NCI-H2196 (cell line): ENCODE measurements around the gene C10orf143.
"Not testable (repeated sequence)": the region's sequence is repeated elsewhere in the genome, so short reads cannot be mapped to it uniquely, and the experiment has no call there.

Experiments used
- DNase-seq: peaks from one replicate; lab custom pipeline; 2025; ENCODE audit not compliant: unreplicated experiment; lab: John Stamatoyannopoulos, UW

Gene C10orf143

DNA sequence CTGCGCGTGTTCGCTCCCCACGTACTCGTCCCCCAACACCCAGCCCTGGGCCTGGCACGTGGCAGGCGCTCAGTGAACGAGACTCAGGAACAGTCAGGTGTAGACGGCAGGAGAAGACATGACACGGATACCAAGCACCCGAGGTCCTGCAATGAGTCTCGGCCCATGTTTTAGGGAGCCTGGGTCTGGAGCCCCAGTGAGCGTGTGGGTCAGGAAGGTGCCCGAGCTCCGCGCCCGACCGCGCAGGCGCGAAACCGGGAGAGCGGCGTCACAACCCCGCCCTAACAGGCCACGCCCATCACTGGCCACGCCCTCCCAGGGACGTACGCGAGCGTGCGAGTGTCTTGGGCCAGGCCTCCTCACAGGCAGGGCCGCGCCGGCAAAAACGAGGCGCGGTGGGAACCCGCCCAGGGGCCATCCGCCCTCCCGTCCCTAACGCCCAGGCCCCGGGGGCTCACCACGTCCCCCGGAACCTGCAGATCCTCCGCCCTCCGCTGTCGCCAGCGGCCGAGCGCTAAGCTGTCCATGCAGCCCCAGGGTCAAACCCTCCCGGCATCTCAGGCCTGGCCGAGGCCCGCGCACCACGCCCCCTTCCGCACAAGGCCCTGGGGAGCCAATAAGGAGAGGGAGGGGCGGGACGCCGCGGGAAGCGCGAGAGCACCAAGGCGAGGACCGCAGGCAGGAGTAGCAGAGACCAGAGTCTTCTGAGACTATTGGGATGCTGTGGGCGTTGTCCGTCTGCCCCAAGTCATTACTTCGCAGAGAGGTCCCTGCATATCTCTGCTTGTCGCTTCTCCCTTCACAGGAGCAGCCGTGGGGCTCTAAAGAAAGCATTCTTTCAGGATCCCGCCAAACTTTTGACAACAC lies at the start of gene C10orf143:
Gene C10orf143 (minus strand): TSS at position 585 of the 867 bp plus-strand sequence. CDS start 58 bp downstream, at position 527.
- peak; percentile 85 for DNase-seq

DNA sequence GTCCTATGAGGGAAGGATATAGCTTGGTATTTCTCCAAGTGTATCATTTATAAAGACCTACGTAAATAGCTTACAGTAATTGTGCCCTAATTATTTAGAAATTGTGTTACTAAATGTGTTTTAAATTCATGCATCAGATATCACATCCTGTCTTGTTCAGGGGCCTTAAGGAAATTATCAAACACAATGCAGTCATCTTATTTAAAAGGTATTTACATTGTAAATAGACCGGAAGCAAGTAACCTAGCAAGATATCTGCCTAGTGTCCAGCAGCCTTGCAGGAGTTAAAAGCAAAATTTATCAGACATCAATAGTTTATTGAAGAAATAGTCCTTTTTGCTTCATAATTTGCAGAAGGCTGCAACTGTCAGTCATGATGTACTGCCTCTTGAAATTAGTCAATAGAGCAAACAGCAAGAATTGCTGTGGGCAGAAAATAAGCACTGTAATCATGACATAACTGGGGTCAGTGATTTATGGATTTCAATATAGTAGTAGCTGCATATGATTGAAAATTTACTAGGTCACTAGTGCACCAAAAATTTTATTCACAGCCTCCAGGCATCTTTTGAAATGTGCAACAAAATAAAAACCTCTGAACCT lies 48.7 kb upstream of the C10orf143 start:
- DNase-seq: no peak

GRCh38 chr10:130146042-130146441 lies 35.4 kb upstream of the C10orf143 start:
- no peak for DNase-seq

- DNase-seq: no peak
Measured at GRCh38 chr10:130141878-130142277, 31.2 kb upstream of the C10orf143 start.

DNA sequence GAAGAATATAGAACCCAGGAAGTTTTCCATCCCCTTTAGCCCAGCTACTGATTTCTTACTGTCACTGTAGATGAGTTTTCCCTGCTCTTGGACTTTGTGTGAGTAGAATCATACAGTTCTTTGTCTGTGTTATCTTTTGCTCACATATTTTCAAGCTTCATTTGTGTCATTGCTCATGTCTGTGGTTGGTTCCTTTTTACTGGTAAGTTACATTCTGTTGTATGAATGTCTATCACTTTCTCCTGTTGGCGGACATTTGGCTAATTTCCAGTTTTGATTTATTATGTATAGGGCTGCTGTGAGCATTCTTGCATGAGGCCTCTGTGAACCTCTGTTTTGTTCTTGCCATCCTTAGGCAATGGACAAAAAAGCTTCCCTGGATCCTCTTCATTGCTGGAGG lies 30.8 kb upstream of the C10orf143 start:
- DNase-seq: no peak

GRCh38 chr10:130141038-130141437 lies 30.4 kb upstream of the C10orf143 start:
- DNase-seq: no peak

- DNase-seq: no peak
Measured at GRCh38 chr10:130140425-130140824, 29.8 kb upstream of the C10orf143 start.

DNA sequence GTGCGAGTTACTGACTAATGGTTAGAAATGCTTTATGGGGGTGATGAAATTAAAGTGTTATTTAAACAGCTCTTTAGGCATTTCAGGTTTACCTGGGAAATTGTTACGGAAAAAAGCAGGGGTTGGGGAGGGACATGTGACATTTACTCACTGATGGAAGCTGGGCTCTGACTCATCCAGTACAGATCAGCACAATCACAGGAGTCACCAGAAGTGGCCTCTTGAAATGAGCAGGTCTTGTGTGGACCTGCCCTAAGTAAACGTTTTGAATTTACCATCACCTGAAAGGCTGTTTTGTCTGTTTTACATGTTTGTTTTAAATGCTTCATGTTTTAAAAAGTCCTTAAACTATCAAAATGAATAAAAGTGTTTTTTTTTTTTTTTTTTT lies 27.8 kb upstream of the C10orf143 start:
- DNase-seq: peak; percentile 67

GRCh38 chr10:130137659-130138478 lies 27.2 kb upstream of the C10orf143 start:
- DNase-seq: peak; percentile 36

GRCh38 chr10:130137090-130137448 lies 26.4 kb upstream of the C10orf143 start:
- DNase-seq: no peak

- DNase-seq: peak; percentile 68
Measured at GRCh38 chr10:130136226-130137089, 25.8 kb upstream of the C10orf143 start, which contains the start of gene GLRX3. Gene GLRX3, plus strand, starts transcription at chr10:130136391. Its CDS starts 30 bp downstream, at chr10:130136421.

DNA sequence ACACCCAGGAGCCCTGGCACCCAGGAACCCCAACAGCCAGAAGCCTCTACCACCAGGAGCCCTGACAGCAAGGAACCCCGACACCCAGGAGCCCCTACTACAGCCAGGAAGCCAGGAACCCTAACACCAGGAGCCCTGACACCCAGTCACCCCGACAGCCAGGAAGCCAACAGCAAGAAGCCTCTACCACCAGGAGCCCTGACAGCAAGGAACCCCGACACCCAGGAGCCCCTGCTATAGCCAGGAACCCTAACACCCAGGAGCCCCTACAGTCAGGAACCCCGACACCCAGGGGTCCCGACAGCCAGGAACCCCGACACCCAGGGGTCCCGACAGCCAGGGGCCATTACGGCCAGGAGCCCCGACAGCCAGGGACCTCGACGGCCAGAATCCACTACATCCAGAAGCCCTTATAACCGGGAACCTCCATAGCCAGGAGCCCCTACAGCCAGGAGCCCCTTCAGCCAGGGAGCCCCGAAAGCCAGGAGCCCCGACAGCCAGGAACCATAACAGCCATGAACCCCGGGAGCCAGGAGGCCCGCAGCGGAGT lies 25.1 kb upstream of the C10orf143 start:
- DNase-seq: no peak

DNA sequence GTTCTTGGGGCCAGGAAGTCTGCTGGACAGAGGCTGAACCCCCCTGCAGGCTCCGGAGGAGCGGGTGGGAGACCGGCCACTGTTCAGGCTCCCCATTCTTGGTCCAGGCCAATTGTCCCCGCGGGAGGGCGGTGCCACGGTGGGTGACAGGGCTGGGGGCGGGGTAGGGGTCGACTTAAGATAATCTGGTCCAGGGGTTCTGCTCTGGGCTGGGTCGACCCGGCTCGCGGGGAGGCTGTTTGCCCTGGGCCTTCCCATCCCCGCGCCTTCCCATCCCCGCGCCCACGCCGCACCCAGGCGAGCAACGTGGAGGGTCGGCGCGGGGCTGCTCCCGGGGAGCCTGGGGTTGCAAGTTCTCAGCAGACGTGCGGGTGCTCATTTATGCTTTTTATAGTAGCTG lies 18.3 kb upstream of the C10orf143 start:
- DNase-seq: no peak

GRCh38 chr10:130128062-130128781 lies 17.6 kb upstream of the C10orf143 start:
- no peak for DNase-seq

DNA sequence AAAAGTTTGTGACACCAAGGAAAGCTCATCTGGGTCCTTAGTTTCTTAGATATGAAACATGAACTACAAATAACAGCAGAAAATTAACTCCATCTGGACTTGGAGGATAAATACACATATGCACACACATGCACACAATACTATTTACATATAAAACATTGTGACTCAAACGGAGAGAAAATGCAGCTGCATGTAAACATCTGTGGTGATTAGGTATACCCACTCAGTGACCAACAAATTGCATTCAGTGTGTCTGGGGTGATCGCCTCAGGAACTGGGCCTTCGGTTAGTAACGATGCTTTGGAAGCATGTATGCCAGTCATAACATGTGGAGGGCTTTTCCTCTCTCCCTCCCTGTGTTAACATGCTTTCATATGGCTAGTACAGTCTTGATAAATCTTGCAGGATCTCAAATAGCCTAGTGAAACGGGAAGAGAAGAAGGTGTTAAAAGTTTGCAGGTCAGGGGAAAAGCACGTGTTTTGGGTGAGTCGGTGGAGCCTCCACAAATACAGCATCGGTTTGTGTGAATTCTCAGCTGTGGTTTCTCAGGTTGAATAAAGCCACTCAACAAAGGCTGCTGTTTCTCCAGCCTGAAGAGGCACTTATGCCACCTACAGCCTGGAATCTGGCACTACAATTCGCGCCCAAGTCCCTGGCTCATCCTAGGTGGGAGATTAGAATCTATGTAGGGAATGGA lies 16.9 kb upstream of the C10orf143 start:
- DNase-seq: peak; percentile 43

- DNase-seq: peak; percentile 2
Measured at GRCh38 chr10:130121486-130122079, 11.0 kb upstream of the C10orf143 start.

GRCh38 chr10:130117535-130117934 lies 6.9 kb upstream of the C10orf143 start:
- not testable (repeated sequence) for DNase-seq

- not testable (repeated sequence) for DNase-seq
Measured at GRCh38 chr10:130116942-130117341, 6.3 kb upstream of the C10orf143 start.

DNA sequence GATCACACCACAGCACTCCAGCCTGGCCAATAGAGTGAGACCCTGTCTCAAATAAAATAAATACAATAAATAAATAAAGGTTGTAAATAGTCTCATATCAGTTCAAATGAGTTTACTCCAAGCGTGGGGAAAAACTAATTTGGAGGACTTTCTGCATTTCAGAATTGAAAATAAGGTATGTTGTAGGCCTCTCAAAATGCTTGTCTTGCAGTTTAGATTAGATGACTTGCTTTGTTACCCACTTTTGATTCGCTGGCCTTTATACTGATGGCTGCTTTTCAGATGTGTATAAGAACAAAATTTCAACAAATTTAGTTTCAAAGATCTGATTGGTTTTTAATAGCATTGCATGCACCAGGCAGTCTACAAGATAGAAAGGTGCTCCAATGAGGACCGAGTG lies 2.2 kb upstream of the C10orf143 start:
- DNase-seq: no peak
